Activated CD4-positive, alpha-beta T cell treated with anti-CD3 and anti-CD28 coated beads for 36 hours (primary cell): ENCODE data around the gene SUGP2. TPM values are rescaled to one million over a fixed set of nuclear protein-coding genes. Genes with fewer than 3 reads are reported as not detected.

ENCODE experiments used
- ATAC-seq: fragments of 200-7000 bp; cut with Tn5 transposase; one replicate; pipeline ENCODE4 v1.10.0; 2021; ENCODE audit warnings: mild to moderate bottlenecking, moderate library complexity
- CTCF ChIA-PET: fragments of 350-600 bp; sonication (Branson Sonifier 250); formaldehyde crosslinking; loops from one replicate; lab custom pipeline; 2021; ENCODE audit warnings: antibody characterized with exemption; lab: Charles Lee
- POLR2A ChIA-PET: fragments of 350-600 bp; sonication (Branson Sonifier 250); formaldehyde crosslinking; loops from one replicate; lab custom pipeline; 2021; ENCODE audit warnings: antibody characterized with exemption, inconsistent platforms; lab: Charles Lee
- DNase-seq: peaks from one replicate; pipeline ENCODE4 v3.0.0-alpha.2; 2020
- H3K27ac Mint-ChIP-seq: one replicate; pipeline ENCODE4 v1.8.0; 2021; ENCODE audit warnings: mixed read lengths
- H3K27me3 Mint-ChIP-seq: one replicate; pipeline ENCODE4 v1.8.0; 2021; ENCODE audit warnings: mixed read lengths
- H3K36me3 Mint-ChIP-seq: one replicate; pipeline ENCODE4 v1.8.0; 2021; ENCODE audit warnings: low read depth, mixed read lengths
- H3K4me1 Mint-ChIP-seq: one replicate; pipeline ENCODE4 v1.8.0; 2021; ENCODE audit warnings: mixed read lengths
- H3K4me3 Mint-ChIP-seq: one replicate; pipeline ENCODE4 v1.8.0; 2021; ENCODE audit warnings: mild to moderate bottlenecking, moderate library complexity, mixed read lengths
- H3K9me3 Mint-ChIP-seq: one replicate; pipeline ENCODE4 v1.8.0; 2021; ENCODE audit warnings: low read depth, mixed read lengths
- intact Hi-C, 2 experiments: fragments of 100-400 bp; cut with DNase I in 1 of 2; cut with micrococcal nuclease in 1 of 2; formaldehyde crosslinking; loops; one replicate each; pipeline versions ENCODE4 v1.14.2 to v1.15.1; 2022 to 2024; cut with DNase I, micrococcal nuclease
- total RNA-seq, 2 experiments: library from RNA; stranded (reverse); gene quantifications; one replicate each; pipeline ENCODE4 v1.2.3, GENCODE V29; 2021

The SUGP2 gene
- 100 to 1,000 TPM in 1 of 2 experiments, 10 to 100 TPM in 1; 89.8 to 104 TPM for total RNA-seq

- peak; percentile 78 for ATAC-seq
- intact Hi-C loops: loop anchor here (1.0 to 5.0 kb wide), 15 partner anchors 30 to 1086 kb away; partner anchors contain the start of genes SLC25A42 (in 2 of the 2), BORCS8 (in 1 of the 2), COPE (in 1 of the 2) and DDX49 (in 1 of the 2)
- CTCF ChIA-PET: no interaction called here
Observed at GRCh38 chr19:19033426-19034203, at the start of gene SUGP2, which contains the start of gene ARMC6. SUGP2 (minus strand) TSS chr19:19033517; CDS start chr19:19031071, 2,446 bp downstream. ARMC6 (plus strand) TSS chr19:19033603; CDS start chr19:19034210, 607 bp downstream.

GRCh38 chr19:19081642-19082151 is 48.4 kb upstream of the SUGP2 start:
- ChIA-PET POLR2A (no interaction called here), CTCF (no interaction called here)
- ATAC-seq (no peak), DNase-seq (no peak)
- Mint-ChIP-seq H3K4me3 (no peak overlapping the region), H3K27me3 (no peaks in the 10 kb centered on the region), H3K27ac (no peak overlapping the region), H3K4me1 (peaks cover 2% of the 10 kb centered on the region), H3K9me3 (no peaks in the 10 kb centered on the region), H3K36me3 (peaks cover 4% of the 10 kb centered on the region)
- intact Hi-C loops: no loop called here

More at GRCh38 chr19:19033426-19034203, at the start of gene SUGP2, which contains the start of gene ARMC6:
- peak within 1 kb of the TSS; percentile 96 for H3K27ac Mint-ChIP-seq
- no peaks in the 10 kb centered on the region for H3K9me3 Mint-ChIP-seq
- peak within 1 kb of the TSS; percentile 98 for H3K4me3 Mint-ChIP-seq
- DNase-seq: peak; percentile 92
- POLR2A ChIA-PET: interaction anchor here (0.5 kb wide), 1 partner anchor 293 kb away, joined by 4 read pairs; no protein-coding TSS in a partner anchor
- peaks cover 31% of the 10 kb centered on the region for H3K4me1 Mint-ChIP-seq
- H3K27me3 Mint-ChIP-seq: no peaks in the 10 kb centered on the region
- peaks cover 40% of the 10 kb centered on the region for H3K36me3 Mint-ChIP-seq

GRCh38 chr19:19079571-19079970 is 46.3 kb upstream of the SUGP2 start:
- no peak for ATAC-seq
- Mint-ChIP-seq H3K4me1 (peaks cover 2% of the 10 kb centered on the region), H3K36me3 (peaks cover 4% of the 10 kb centered on the region), H3K27me3 (no peaks in the 10 kb centered on the region), H3K9me3 (no peaks in the 10 kb centered on the region), H3K4me3 (no peak overlapping the region), H3K27ac (no peak overlapping the region)
- POLR2A ChIA-PET: no interaction called here
- intact Hi-C loops: no loop called here
- CTCF ChIA-PET: no interaction called here
- DNase-seq: no peak

GRCh38 chr19:19078801-19079200 is 45.5 kb upstream of the SUGP2 start:
- no peaks in the 10 kb centered on the region for H3K9me3 Mint-ChIP-seq
- H3K27ac Mint-ChIP-seq: no peak overlapping the region
- H3K27me3 Mint-ChIP-seq: no peaks in the 10 kb centered on the region
- peaks cover 5% of the 10 kb centered on the region for H3K4me1 Mint-ChIP-seq
- ATAC-seq: no peak
- ChIA-PET POLR2A (no interaction called here), CTCF (interaction anchor here (0.6 kb wide), 1 partner anchor 128 kb away, joined by 3 read pairs; no protein-coding TSS in a partner anchor)
- no peak overlapping the region for H3K4me3 Mint-ChIP-seq
- DNase-seq: no peak
- intact Hi-C loops: no loop called here
- H3K36me3 Mint-ChIP-seq: peaks cover 4% of the 10 kb centered on the region

GRCh38 chr19:19077103-19077502 is 43.8 kb upstream of the SUGP2 start:
- Mint-ChIP-seq H3K4me3 (no peak overlapping the region), H3K9me3 (no peaks in the 10 kb centered on the region), H3K27me3 (no peaks in the 10 kb centered on the region), H3K4me1 (peaks cover 7% of the 10 kb centered on the region), H3K27ac (no peak overlapping the region), H3K36me3 (peaks cover 6% of the 10 kb centered on the region)
- DNase-seq (no peak), ATAC-seq (no peak)
- POLR2A ChIA-PET: no interaction called here
- CTCF ChIA-PET: no interaction called here
- intact Hi-C loops: no loop called here

GRCh38 chr19:19076476-19076875 is 43.2 kb upstream of the SUGP2 start:
- POLR2A ChIA-PET: no interaction called here
- CTCF ChIA-PET: no interaction called here
- Mint-ChIP-seq H3K9me3 (no peaks in the 10 kb centered on the region), H3K36me3 (peaks cover 6% of the 10 kb centered on the region), H3K4me3 (no peak overlapping the region), H3K27me3 (no peaks in the 10 kb centered on the region), H3K4me1 (peaks cover 7% of the 10 kb centered on the region), H3K27ac (no peak overlapping the region)
- ATAC-seq (no peak), DNase-seq (no peak)
- intact Hi-C loops: no loop called here

GRCh38 chr19:19075126-19075525 is 41.8 kb upstream of the SUGP2 start:
- intact Hi-C loops: no loop called here
- ATAC-seq (no peak), DNase-seq (no peak)
- Mint-ChIP-seq H3K27ac (no peak overlapping the region), H3K9me3 (no peaks in the 10 kb centered on the region), H3K36me3 (peaks cover 6% of the 10 kb centered on the region), H3K4me1 (peaks cover 7% of the 10 kb centered on the region), H3K4me3 (no peak overlapping the region), H3K27me3 (no peaks in the 10 kb centered on the region)
- CTCF ChIA-PET: no interaction called here
- POLR2A ChIA-PET: no interaction called here

GRCh38 chr19:19074196-19074882 is 41.0 kb upstream of the SUGP2 start:
- CTCF ChIA-PET: no interaction called here
- Mint-ChIP-seq H3K27me3 (no peaks in the 10 kb centered on the region), H3K9me3 (no peaks in the 10 kb centered on the region), H3K27ac (no peak overlapping the region), H3K4me1 (peaks cover 9% of the 10 kb centered on the region), H3K36me3 (peaks cover 3% of the 10 kb centered on the region), H3K4me3 (no peak overlapping the region)
- DNase-seq (no peak), ATAC-seq (no peak)
- intact Hi-C loops: no loop called here
- POLR2A ChIA-PET: no interaction called here

- Mint-ChIP-seq H3K4me1 (peaks cover 18% of the 10 kb centered on the region), H3K36me3 (peaks cover 2% of the 10 kb centered on the region), H3K9me3 (no peaks in the 10 kb centered on the region), H3K4me3 (no peak overlapping the region), H3K27ac (no peak overlapping the region), H3K27me3 (no peaks in the 10 kb centered on the region)
- intact Hi-C loops: no loop called here
- no peak for ATAC-seq
- DNase-seq: no peak
- ChIA-PET POLR2A (no interaction called here), CTCF (no interaction called here)
Observed at GRCh38 chr19:19071897-19072296, 38.6 kb upstream of the SUGP2 start.

- ChIA-PET POLR2A (no interaction called here), CTCF (interaction anchor here (0.7 kb wide), 1 partner anchor 32 kb away, joined by 3 read pairs; no protein-coding TSS in a partner anchor)
- no peak for DNase-seq
- Mint-ChIP-seq H3K27me3 (no peaks in the 10 kb centered on the region), H3K4me3 (no peak overlapping the region), H3K27ac (no peak overlapping the region), H3K36me3 (peaks cover 2% of the 10 kb centered on the region), H3K4me1 (peaks cover 23% of the 10 kb centered on the region), H3K9me3 (no peaks in the 10 kb centered on the region)
- intact Hi-C loops: loop anchor here in 1 of 2 experiments (10.0 kb wide), 1 partner anchor 526 kb away; no protein-coding TSS in a partner anchor
- no peak for ATAC-seq
Observed at GRCh38 chr19:19068659-19069654, 35.6 kb upstream of the SUGP2 start.
